Effector memory CD8-positive, alpha-beta T cell (primary cell): ENCODE results near the gene TMEM108.

Experiments
- ATAC-seq: fragments of 150-1000 bp; cut with Tn5 transposase; replicated peaks from 2 replicates; pipeline ENCODE4 v1.10.0; 2021; ENCODE audit warnings: mild to moderate bottlenecking, moderate library complexity
- DNase-seq, 3 experiments: peaks; one replicate each; pipeline ENCODE4 v3.0.0; 2021
- H3K27ac Mint-ChIP-seq, 2 donors: one replicate each; pipeline ENCODE4 v1.8.0; 2022; ENCODE audit warnings: mild to moderate bottlenecking in 2 of 2, mixed read lengths in 2 of 2, moderate library complexity in 2 of 2
- H3K27me3 Mint-ChIP-seq, 2 donors: one replicate each; pipeline ENCODE4 v1.8.0; 2022; ENCODE audit warnings: mixed read lengths in 2 of 2
- H3K36me3 Mint-ChIP-seq: one replicate; pipeline ENCODE4 v1.8.0; 2022; ENCODE audit warnings: mild to moderate bottlenecking, moderate library complexity, mixed read lengths; ENCODE audit not compliant: insufficient read depth
- H3K4me1 Mint-ChIP-seq, 2 donors: one replicate each; pipeline ENCODE4 v1.8.0; 2022; ENCODE audit warnings: low read depth in 2 of 2, mixed read lengths in 2 of 2
- H3K4me3 Mint-ChIP-seq, 2 donors: one replicate each; pipeline ENCODE4 v1.8.0; 2022; ENCODE audit warnings: mild to moderate bottlenecking in 2 of 2, mixed read lengths in 2 of 2, moderate library complexity in 2 of 2
- H3K9me3 Mint-ChIP-seq, 2 donors: one replicate each; pipeline ENCODE4 v1.8.0; 2022; ENCODE audit warnings: mixed read lengths in 2 of 2

TMEM108 gene

DNA sequence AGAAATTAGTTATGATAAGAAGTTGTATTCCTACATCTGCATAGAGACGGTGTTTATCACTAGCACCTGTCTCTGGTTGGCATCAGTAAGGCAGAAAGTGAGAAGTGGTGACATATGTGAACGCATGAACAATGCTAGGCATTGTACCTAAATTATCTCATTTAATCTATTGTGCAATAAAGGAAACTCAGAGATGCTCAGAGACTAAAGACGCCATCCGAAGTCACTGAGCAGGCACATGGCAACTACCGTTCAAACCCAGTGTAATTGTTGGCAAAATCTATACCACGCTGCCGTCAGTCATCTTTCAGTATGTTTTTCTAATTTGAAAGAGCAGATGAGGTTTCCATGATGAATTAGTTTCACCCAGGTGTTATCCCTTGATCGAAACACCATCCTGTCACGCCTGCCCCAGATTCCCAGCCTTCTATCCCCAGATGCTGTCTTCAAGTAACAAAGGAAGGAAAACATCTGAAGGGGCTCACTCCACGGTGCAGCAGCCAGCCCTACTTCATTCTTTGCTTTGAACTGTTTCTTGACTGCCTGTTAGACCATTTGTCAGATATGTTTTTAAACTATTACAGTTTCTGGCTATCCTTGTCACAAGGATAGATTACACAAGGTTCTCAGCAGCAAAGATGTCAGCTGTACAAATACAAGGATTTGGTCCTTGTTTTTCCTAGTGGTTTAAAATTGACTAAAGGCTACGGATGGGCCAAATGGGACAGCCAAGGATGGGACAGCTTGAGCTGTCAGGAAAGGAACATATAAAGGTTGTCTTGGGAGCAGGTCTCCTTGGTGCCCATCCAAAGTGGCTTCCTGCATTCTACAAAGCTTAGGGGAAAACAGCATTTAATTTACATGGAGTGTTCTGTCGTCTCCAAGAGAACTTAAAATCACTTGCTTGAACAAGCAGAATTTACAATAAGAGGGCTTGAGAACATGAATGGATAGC, 99.1 kb downstream of the TMEM108 start:
- Mint-ChIP-seq H3K27ac (no peak overlapping the region), H3K36me3 (peaks cover 4% of the 10 kb centered on the region)

DNA sequence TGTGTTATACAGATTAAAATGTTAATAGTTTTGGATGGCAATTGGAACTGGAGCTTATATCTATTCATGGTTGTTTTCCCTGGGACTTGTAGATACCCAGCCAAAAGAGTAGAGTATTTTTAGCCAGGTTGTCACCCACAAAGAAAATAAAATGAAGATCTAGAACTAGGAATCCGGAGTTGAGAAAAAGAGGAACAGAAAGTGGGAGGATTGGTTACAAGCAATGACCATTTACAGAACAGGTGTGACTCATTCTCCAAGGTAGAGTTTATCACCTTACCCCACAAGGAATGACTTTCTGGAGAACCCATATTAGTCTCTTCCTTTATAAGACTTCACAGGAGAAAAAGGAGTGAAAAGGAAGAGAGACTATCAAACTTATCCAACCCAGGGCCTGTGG, 99.8 kb downstream of the TMEM108 start:
- ATAC-seq (no peak), DNase-seq (no peak)
- peaks cover 0 to 12% of the 10 kb centered on the region in 2 donors for H3K27me3 Mint-ChIP-seq
- no peak overlapping the region for H3K27ac Mint-ChIP-seq
- H3K36me3 Mint-ChIP-seq, result peaks cover 4% of the 10 kb centered on the region
- H3K9me3 Mint-ChIP-seq, result no peaks in the 10 kb centered on the region
- no peaks in the 10 kb centered on the region for H3K4me1 Mint-ChIP-seq
- no peak overlapping the region for H3K4me3 Mint-ChIP-seq

More for the DNA sequence above, 99.1 kb downstream of the TMEM108 start:
- H3K4me3 Mint-ChIP-seq, result no peak overlapping the region
- H3K27me3 Mint-ChIP-seq, result peaks cover 0 to 12% of the 10 kb centered on the region in 2 donors
- no peaks in the 10 kb centered on the region for H3K9me3 Mint-ChIP-seq
- H3K4me1 Mint-ChIP-seq, result no peaks in the 10 kb centered on the region
- no peak for DNase-seq
- no peak for ATAC-seq

DNA sequence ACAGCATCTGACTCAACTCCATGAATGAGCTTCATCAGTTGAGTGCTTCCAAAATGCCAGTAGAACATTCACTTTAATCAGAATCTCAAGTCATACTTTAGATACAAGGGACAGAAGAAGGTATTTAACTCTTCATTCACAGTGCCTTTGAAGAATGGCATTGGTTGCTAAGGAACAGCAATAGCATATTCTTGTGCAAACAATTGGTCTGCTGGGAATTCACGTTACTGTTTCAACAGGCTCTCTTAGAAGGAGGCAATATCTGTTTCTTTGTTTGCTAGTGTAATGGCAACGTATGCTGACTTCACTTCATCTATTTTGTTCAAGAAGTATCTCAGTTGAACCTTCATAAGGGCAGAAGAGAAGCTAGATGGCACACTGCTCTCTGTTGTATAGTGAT, 113.9 kb downstream of the TMEM108 start:
- ATAC-seq, result no peak
- H3K4me1 Mint-ChIP-seq, result no peaks in the 10 kb centered on the region
- H3K27me3 Mint-ChIP-seq, result no peaks in the 10 kb centered on the region
- no peak for DNase-seq
- H3K9me3 Mint-ChIP-seq, result peaks cover 0 to 4% of the 10 kb centered on the region in 2 donors
- no peak overlapping the region for H3K4me3 Mint-ChIP-seq
- H3K36me3 Mint-ChIP-seq, result no peaks in the 10 kb centered on the region
- H3K27ac Mint-ChIP-seq, result no peak overlapping the region

DNA sequence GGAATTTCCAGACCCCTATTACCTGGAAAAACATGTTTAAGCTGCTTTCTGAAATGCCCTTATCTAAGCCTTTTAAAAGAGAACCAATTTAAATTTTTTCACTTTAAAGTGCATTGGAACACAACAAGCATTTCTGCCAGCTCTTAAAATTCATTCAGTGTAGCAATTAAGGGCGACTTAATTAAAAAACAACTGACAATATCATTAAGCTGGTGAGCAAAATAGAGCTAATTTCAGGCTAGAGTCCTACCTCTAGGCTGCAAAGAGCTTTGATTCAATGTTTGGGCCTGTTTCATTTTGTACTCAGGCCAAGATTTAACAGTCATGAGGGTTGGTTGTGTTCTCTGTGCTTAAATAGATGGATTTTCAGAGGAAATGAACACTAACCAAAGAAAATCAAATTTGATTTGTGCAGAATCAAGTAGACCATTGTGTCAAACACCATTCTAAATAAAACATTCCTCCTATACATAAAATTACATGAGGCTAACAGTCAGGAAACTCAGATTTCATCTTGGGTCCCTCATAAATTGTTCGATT, 114.6 kb downstream of the TMEM108 start:
- peaks cover 0 to 4% of the 10 kb centered on the region in 2 donors for H3K9me3 Mint-ChIP-seq
- H3K27me3 Mint-ChIP-seq, result no peaks in the 10 kb centered on the region
- ATAC-seq (no peak), DNase-seq (no peak)
- no peak overlapping the region for H3K4me3 Mint-ChIP-seq
- H3K27ac Mint-ChIP-seq, result no peak overlapping the region
- no peaks in the 10 kb centered on the region for H3K4me1 Mint-ChIP-seq
- no peaks in the 10 kb centered on the region for H3K36me3 Mint-ChIP-seq

DNA sequence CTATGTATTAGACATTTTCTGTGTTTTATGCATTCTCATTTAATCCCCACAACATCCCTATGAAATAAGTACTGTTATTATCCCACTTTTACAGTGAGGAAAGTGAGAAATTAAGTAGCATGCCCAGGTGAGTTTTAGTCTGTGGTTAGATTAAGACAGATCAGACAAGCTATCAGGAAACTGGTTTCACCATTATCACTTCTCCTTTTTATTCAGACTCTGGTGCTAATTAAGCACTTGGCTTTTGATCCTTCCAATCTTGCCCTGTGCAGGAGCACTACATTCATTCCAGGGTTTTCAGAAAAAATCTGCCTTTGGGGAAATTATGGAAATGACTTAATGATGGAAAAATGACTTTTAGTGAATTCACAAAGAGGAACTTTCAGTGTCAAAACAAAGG, 115.2 kb downstream of the TMEM108 start:
- DNase-seq, result no peak
- no peak for ATAC-seq
- no peaks in the 10 kb centered on the region for H3K4me1 Mint-ChIP-seq
- H3K27me3 Mint-ChIP-seq, result no peaks in the 10 kb centered on the region
- H3K27ac Mint-ChIP-seq, result no peak overlapping the region
- H3K4me3 Mint-ChIP-seq, result no peak overlapping the region
- H3K9me3 Mint-ChIP-seq, result peaks cover 0 to 4% of the 10 kb centered on the region in 2 donors
- no peaks in the 10 kb centered on the region for H3K36me3 Mint-ChIP-seq

DNA sequence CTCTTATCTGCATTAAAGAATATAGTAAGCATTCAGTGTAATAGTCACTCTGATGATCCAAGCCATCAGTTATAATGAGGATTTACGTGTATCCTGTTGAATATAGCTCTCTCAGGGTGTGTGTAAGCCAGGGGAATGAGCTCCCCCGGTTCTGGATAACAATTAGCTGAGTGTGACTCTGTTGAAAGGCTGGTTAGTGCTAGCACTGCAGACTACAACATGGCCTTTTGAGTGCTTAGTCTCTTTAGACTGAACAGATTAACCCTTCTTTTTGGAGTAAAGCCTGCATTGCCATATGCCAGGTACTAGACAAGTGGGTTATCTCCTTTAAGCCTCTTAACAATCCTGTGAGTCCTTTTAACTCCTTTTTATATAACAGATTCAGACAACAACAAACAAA, 119.5 kb downstream of the TMEM108 start:
- Mint-ChIP-seq H3K4me1 (no peaks in the 10 kb centered on the region), H3K4me3 (no peak overlapping the region), H3K9me3 (peaks cover 0 to 2% of the 10 kb centered on the region in 2 donors), H3K27ac (no peak overlapping the region), H3K36me3 (no peaks in the 10 kb centered on the region), H3K27me3 (no peaks in the 10 kb centered on the region)
- no peak for DNase-seq
- ATAC-seq, result no peak

DNA sequence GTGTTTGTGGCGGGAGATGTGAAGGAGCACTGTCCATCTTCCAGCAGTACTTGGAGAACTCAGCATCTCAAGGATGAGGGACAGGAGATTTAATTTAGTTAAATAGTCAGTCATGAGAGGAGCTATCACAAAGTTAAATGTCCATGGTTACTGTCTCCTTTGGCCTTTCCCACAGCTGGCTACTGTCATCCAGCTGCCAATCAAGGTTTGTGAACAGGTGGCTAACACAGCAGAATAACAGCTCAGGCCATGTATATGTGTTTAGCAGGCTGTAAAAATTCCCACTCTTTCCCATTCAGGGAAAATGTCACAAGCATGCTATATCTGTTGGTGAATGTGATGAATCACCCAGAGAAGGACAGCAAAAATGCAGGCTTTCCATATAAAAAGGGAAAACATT, 120.5 kb downstream of the TMEM108 start:
- Mint-ChIP-seq H3K4me1 (no peaks in the 10 kb centered on the region), H3K9me3 (peaks cover 0 to 2% of the 10 kb centered on the region in 2 donors), H3K27me3 (no peaks in the 10 kb centered on the region), H3K27ac (no peak overlapping the region), H3K36me3 (no peaks in the 10 kb centered on the region), H3K4me3 (no peak overlapping the region)
- no peak for DNase-seq
- no peak for ATAC-seq

DNA sequence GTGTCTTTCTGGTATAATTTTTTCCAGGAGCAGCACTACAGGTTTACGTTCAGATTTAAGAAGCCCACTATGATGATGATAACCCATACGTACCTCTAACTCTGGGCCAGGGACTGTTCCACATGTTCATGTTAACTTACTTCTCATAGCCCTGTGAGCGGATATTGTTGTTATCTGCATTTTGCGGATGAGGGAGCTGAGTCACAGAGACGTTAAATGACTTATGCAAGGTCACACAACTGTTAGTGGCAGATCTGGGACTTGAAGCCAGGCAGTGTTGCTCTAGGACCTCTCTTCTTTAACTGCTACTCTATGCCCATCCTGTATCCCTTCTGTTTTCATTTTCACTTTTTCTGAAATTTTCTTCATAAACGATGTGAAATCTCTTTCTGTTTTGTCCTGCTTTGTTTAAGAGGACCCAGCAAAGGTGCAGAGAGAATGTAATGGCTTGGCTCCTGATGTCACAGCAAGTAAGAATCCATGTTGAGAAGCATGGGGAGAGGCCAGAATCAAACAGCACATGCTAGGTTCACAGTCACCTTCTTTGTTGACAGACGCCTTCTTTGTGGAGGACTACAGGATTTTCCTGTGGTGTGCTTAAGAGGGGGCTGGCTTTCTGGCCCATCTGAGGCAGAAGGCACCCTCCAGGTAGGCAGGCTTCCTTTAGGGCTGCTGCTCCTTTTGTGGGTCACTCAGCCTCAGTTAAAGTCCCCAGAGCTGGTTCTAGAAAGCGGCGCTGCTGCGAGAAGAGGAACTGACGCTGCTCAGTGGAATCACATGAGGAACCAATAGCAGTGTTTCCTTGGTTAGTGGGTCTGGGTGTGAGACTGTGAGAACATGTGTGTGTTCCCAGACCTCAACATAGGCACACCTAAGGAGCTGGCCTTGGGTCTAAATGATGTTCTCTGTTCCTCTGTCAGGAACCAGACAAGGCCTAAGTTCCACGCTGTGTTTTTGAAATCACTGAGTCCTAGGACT, 121.6 kb downstream of the TMEM108 start:
- Mint-ChIP-seq H3K27ac (no peak overlapping the region), H3K27me3 (no peaks in the 10 kb centered on the region), H3K36me3 (no peaks in the 10 kb centered on the region), H3K4me1 (no peaks in the 10 kb centered on the region), H3K9me3 (peaks cover 0 to 2% of the 10 kb centered on the region in 2 donors), H3K4me3 (no peak overlapping the region)
- ATAC-seq (no peak), DNase-seq (no peak)

DNA sequence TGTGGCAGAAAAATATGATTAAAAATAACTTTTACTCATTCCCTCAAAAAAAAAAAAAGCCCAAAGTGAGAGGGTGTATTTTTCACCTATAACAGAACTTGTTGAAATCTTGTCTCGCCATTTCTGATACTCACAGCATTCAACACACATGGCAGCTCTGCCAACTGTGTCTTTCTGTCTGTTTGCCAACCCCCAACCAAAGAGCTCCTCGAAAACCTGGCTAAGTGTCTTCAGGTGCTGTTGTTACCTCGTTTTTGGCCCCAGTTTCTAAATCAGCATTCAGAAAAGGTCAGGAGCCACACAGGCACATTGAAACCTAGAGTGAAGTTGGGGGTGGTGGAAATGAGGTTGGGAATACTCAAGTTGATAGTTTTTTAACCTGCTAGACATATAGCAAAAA, 123.5 kb downstream of the TMEM108 start:
- Mint-ChIP-seq H3K27me3 (no peaks in the 10 kb centered on the region), H3K9me3 (no peaks in the 10 kb centered on the region), H3K4me1 (no peaks in the 10 kb centered on the region), H3K36me3 (no peaks in the 10 kb centered on the region), H3K4me3 (no peak overlapping the region), H3K27ac (no peak overlapping the region)
- DNase-seq (no peak), ATAC-seq (no peak)

DNA sequence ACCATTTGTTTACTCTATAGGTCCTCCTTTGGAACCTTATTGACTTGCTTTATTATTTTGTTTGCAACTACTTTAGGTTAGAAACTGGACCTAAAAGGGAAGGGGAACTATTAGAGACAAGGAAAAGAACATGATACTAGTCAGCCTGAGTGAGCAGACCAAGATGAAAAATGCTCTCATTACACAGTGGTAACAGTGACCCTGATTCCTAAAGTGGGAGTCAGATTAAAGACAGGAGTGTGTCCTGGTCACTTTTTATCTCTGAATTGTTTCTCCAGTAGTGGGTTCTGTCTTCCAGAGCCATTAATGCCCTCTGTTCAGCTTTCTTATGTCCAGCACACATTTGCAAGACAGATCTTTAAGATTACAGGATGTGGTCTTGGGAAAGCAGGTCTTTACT, 124.1 kb downstream of the TMEM108 start:
- H3K9me3 Mint-ChIP-seq, result no peaks in the 10 kb centered on the region
- DNase-seq (no peak), ATAC-seq (no peak)
- no peak overlapping the region for H3K27ac Mint-ChIP-seq
- no peaks in the 10 kb centered on the region for H3K27me3 Mint-ChIP-seq
- H3K4me1 Mint-ChIP-seq, result no peaks in the 10 kb centered on the region
- H3K36me3 Mint-ChIP-seq, result no peaks in the 10 kb centered on the region
- no peak overlapping the region for H3K4me3 Mint-ChIP-seq

DNA sequence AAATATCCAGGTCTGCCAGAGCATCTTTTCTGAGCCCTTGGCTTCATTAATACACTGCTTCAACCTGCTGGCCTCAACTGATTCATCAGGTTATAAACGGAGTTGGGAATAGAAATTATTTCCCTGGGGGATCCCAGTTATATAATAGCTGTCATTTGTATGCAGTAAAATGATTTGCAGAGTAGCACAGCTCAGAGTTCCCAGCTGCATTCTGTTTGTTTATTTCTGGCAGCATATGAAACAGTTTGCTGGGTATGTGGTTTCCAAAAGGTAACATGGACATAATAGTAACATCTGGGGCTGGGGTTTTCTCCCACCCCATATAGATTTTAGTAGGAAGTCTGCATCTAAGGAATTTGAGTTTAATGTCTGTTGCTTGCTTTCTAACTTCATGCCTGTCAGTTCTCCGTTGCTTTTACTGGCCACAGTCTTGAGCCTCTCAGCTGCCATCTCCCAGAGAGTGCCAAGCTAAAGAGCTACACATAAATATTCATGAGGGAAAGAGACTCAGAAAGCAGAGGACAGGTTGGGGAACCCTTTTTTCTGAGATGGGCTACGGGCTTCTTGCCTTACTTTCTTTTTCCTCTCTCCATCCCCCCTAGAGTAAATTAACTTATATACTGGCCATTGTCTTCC, 124.6 kb downstream of the TMEM108 start:
- no peaks in the 10 kb centered on the region for H3K27me3 Mint-ChIP-seq

DNA sequence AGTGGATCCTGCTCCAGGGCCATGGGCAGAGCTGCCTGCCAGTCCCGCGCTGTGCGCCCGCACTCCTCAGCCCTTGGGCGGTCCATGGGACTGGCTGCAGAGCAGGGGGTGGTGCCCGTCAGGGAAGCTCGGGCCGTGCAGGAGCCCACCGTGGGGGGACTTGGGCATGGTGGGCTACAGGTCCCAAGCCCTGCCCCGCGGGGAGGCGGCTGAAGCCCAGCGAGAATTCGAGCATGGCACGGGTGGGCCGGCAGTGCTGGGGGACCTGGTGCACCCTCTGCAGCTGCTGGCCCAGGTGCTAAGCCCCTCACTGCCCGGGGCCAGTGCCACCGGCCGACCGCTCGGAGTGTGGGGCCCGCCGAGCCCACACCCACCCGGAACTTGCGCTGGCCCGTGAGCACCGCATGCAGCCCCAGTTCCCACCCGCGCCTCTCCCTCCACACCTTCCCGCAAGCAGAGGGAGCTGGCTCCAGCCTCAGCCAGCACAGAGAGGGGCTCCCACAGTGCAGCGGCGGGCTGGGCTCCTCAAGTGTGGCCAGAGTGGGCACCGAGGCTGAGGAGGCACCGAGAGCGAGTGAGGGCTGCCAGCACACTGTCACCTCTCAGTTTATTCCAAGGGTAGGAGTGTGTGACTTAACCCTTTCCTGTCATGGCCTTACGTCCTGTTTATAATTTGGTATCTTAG, 129.3 kb downstream of the TMEM108 start:
- Mint-ChIP-seq H3K36me3 (no peaks in the 10 kb centered on the region), H3K4me3 (no peak overlapping the region), H3K9me3 (peaks cover 0 to 1% of the 10 kb centered on the region in 2 donors), H3K4me1 (no peaks in the 10 kb centered on the region), H3K27ac (no peak overlapping the region), H3K27me3 (no peaks in the 10 kb centered on the region)
- ATAC-seq (no peak), DNase-seq (no peak)

More for the DNA sequence above, 124.6 kb downstream of the TMEM108 start:
- Mint-ChIP-seq H3K9me3 (no peaks in the 10 kb centered on the region), H3K4me1 (no peaks in the 10 kb centered on the region), H3K36me3 (no peaks in the 10 kb centered on the region), H3K27ac (no peak overlapping the region), H3K4me3 (no peak overlapping the region)
- ATAC-seq, result no peak
- no peak for DNase-seq
